Measurements from ENCODE around the gene ZNF804A.

The ZNF804A gene

DNA sequence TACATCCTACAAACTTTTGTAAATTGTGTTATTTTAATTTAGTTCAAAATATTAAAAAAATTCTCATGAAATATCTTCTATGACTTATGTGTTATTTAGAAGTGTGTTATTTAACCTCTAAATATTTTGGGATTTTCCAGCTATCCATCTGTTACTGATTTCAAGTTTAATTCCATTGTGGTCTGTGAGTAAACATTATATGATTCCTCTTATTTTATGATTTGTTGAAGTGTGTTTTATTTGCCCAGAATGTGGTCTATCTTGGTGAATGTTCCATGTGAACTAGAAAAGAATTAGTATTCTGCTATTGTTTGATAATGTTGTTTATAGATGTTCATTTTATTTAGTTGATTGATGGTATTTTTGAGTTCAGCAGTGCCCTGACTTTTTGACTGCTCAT, 136.0 kb downstream of the ZNF804A start:
- Histone ChIP-seq H3K4me3 (IDR thresholded peaks at IDR 0.05; ENCODE audit: insufficient read depth, low read depth, low read length) (no peak overlapping the region), H3K27me3 (ENCODE audit: insufficient read depth, low read depth) (no peaks in the 10 kb centered on the region), H2AFZ (ENCODE audit: low read depth) (no peak overlapping the region), H3K27ac (no peak overlapping the region), H3K4me1 (ENCODE audit: low read depth, poor library complexity, severe bottlenecking) (peaks cover 9% of the 10 kb centered on the region), H3K36me3 (ENCODE audit: insufficient read depth) (no peaks in the 10 kb centered on the region), H3K9ac (no peak overlapping the region), H3K79me2 (ENCODE audit: insufficient read depth, low read depth) (peaks cover 16% of the 10 kb centered on the region; the same call in 1 of the 2 replicates), H3K4me2 (no peak overlapping the region), H4K20me1 (ENCODE audit: insufficient read depth) (no peaks in the 10 kb centered on the region)
- TF ChIP-seq, protein P1, sequence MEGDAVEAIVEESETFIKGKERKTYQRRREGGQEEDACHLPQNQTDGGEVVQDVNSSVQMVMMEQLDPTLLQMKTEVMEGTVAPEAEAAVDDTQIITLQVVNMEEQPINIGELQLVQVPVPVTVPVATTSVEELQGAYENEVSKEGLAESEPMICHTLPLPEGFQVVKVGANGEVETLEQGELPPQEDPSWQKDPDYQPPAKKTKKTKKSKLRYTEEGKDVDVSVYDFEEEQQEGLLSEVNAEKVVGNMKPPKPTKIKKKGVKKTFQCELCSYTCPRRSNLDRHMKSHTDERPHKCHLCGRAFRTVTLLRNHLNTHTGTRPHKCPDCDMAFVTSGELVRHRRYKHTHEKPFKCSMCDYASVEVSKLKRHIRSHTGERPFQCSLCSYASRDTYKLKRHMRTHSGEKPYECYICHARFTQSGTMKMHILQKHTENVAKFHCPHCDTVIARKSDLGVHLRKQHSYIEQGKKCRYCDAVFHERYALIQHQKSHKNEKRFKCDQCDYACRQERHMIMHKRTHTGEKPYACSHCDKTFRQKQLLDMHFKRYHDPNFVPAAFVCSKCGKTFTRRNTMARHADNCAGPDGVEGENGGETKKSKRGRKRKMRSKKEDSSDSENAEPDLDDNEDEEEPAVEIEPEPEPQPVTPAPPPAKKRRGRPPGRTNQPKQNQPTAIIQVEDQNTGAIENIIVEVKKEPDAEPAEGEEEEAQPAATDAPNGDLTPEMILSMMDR (conservative IDR thresholded peaks at IDR 0.05; ENCODE audit: low read depth, low read length) = no peak

DNA sequence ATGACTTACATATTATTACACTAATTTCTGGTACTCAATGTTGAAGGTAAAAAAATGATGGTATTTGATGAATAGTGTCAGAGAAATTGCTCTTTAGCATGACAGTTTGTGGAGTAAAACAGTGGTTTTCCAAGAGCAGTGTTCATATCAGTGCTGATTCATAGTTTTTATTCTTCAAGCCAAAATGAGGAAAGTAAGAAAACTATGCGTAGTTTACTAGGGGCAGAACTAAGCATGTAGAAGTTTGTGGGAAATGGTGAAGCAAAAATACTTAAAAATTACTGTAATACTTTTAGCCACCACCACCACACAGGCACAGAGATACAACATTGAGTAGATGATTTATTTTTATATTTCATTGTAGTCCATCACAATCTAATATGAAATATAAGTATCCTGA, 137.3 kb downstream of the ZNF804A start:
- Histone ChIP-seq H2AFZ (ENCODE audit: low read depth) (no peak overlapping the region), H3K4me3 (IDR thresholded peaks at IDR 0.05; ENCODE audit: insufficient read depth, low read depth, low read length) (no peak overlapping the region), H3K79me2 (ENCODE audit: insufficient read depth, low read depth) (peaks cover 16% of the 10 kb centered on the region; the same call in 1 of the 2 replicates), H3K4me1 (ENCODE audit: low read depth, poor library complexity, severe bottlenecking) (peaks cover 9% of the 10 kb centered on the region), H3K9ac (no peak overlapping the region), H3K36me3 (ENCODE audit: insufficient read depth) (no peaks in the 10 kb centered on the region), H4K20me1 (ENCODE audit: insufficient read depth) (no peaks in the 10 kb centered on the region), H3K27me3 (ENCODE audit: insufficient read depth, low read depth) (no peaks in the 10 kb centered on the region), H3K4me2 (no peak overlapping the region), H3K27ac (no peak overlapping the region)
- TF ChIP-seq, protein P1 (conservative IDR thresholded peaks at IDR 0.05; ENCODE audit: low read depth, low read length) = no peak

DNA sequence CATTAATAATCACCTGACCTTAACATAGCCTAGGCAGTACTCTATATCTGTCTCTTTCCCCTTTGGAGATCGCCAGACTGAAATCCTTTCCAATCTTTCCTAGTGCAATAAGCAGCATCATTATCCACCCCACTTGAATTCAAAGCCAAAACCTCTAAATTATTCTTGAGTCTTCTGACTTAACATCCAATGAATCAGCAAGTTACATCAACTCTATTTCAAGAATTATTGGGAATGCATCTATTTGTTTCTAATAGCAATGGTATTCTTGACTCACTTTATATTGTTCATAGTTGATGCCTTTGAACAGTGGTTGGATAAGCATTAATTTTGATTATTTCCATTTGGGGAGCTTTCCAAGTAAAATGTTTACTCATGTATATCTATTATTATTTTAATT, 144.8 kb downstream of the ZNF804A start:
- H3K27me3 ChIP-seq (ENCODE audit: insufficient read depth, low read depth) = no peaks in the 10 kb centered on the region
- H2AFZ ChIP-seq (ENCODE audit: low read depth) = no peak overlapping the region
- no peak overlapping the region for H3K27ac ChIP-seq
- no peaks in the 10 kb centered on the region for H4K20me1 ChIP-seq (ENCODE audit: insufficient read depth)
- TF ChIP-seq, protein P1 (conservative IDR thresholded peaks at IDR 0.05; ENCODE audit: low read depth, low read length) = no peak
- no peak overlapping the region for H3K4me3 ChIP-seq (IDR thresholded peaks at IDR 0.05; ENCODE audit: insufficient read depth, low read depth, low read length)
- H3K9ac ChIP-seq = no peak overlapping the region
- H3K36me3 ChIP-seq (ENCODE audit: insufficient read depth) = no peaks in the 10 kb centered on the region
- no peaks in the 10 kb centered on the region for H3K4me1 ChIP-seq (ENCODE audit: low read depth, poor library complexity, severe bottlenecking)
- H3K79me2 ChIP-seq (ENCODE audit: insufficient read depth, low read depth) = no peaks in the 10 kb centered on the region
- H3K4me2 ChIP-seq = no peak overlapping the region

DNA sequence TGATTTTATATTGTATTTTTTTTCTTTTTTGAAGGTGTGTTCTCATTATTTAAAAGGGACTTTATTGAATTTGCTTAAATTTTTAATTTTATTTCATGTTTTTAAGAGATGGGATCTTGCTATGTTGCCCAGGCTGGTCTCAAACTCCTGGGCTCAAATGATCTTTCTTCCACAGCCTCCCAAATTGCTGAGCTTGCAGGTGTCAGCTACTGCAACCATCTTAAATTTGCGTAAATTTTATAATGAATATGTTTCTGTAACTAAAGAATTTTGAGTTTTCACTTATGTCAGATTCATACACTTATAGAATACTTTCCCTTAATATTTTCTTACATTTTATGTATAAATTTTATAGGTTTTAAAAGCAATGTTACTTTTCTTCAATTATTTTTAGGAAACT, 157.8 kb downstream of the ZNF804A start:
- H3K27ac ChIP-seq = no peak overlapping the region
- peaks cover 31% of the 10 kb centered on the region for H3K4me1 ChIP-seq (ENCODE audit: low read depth, poor library complexity, severe bottlenecking)
- H3K27me3 ChIP-seq (ENCODE audit: insufficient read depth, low read depth) = no peaks in the 10 kb centered on the region
- H3K9ac ChIP-seq = no peak overlapping the region
- H2AFZ ChIP-seq (ENCODE audit: low read depth) = no peak overlapping the region
- TF ChIP-seq, protein P1 (conservative IDR thresholded peaks at IDR 0.05; ENCODE audit: low read depth, low read length) = no peak
- no peak overlapping the region for H3K4me2 ChIP-seq
- no peak overlapping the region for H3K4me3 ChIP-seq (IDR thresholded peaks at IDR 0.05; ENCODE audit: insufficient read depth, low read depth, low read length)
- H3K79me2 ChIP-seq (ENCODE audit: insufficient read depth, low read depth) = no peaks in the 10 kb centered on the region
- H4K20me1 ChIP-seq (ENCODE audit: insufficient read depth) = no peaks in the 10 kb centered on the region
- H3K36me3 ChIP-seq (ENCODE audit: insufficient read depth) = no peaks in the 10 kb centered on the region
